Lower lobe of right lung (tissue), 2 donors: Measurements from ENCODE around the gene PITPNM3. TPM values are rescaled to one million over a fixed set of nuclear protein-coding genes. Genes with fewer than 3 reads are reported as not detected.

Source experiments
- ATAC-seq, 2 donors: fragments of 200-7000 bp; cut with Tn5 transposase; one replicate each; pipeline ENCODE4 v1.9.1; 2020 to 2022; ENCODE audit warnings: mild to moderate bottlenecking in 2 of 2, moderate library complexity in 2 of 2
- DNase-seq: peaks from one replicate; pipeline ENCODE4 v3.0.0-alpha.2; 2020
- H3K27ac ChIP-seq: fragments of 200-600 bp; one replicate; pipeline ENCODE4 v1.8.0; 2022
- H3K27me3 ChIP-seq: fragments of 200-600 bp; one replicate; pipeline ENCODE4 v1.8.0; 2022; ENCODE audit warnings: low read depth
- H3K36me3 ChIP-seq: fragments of 200-600 bp; one replicate; pipeline ENCODE4 v1.8.0; 2022; ENCODE audit warnings: mild to moderate bottlenecking
- H3K4me1 ChIP-seq: fragments of 200-600 bp; one replicate; pipeline ENCODE4 v1.8.0; 2022
- H3K4me3 ChIP-seq: fragments of 200-600 bp; one replicate; pipeline ENCODE4 v1.8.0; 2022; ENCODE audit warnings: mild to moderate bottlenecking
- H3K9me3 ChIP-seq: fragments of 200-600 bp; one replicate; pipeline ENCODE4 v1.8.0; 2022
- CTCF ChIP-seq: fragments of 200-600 bp; IDR thresholded peaks from one replicate; pipeline ENCODE4 v1.8.0; 2022; ENCODE audit warnings: antibody characterized with exemption, mild to moderate bottlenecking
- intact Hi-C: fragments of 100-400 bp; cut with DNase I; formaldehyde crosslinking; loops from one replicate; pipeline ENCODE4 v1.11.0; 2022
- total RNA-seq: library from RNA; stranded (reverse); fragmentation: NEBNext Ultra II Directional; extraction: Animal tissue kit (Norgen Biotek cat#: 25700); gene quantifications from one replicate; pipeline ENCODE4 v1.2.1, GENCODE V29; 2021
- donor health status: DM: no; HTN: yes; CAD: no; lungs with severe emphysema.

The PITPNM3 gene
- total RNA-seq, 1 donor from 2014 or later: 12.3 TPM

GRCh38 chr17:6545291-6545690 lies 11.1 kb downstream of the PITPNM3 start:
- H3K27ac ChIP-seq: no peak overlapping the region
- no peaks in the 10 kb centered on the region for H3K9me3 ChIP-seq
- H3K27me3 ChIP-seq: no peaks in the 10 kb centered on the region
- H3K36me3 ChIP-seq: no peaks in the 10 kb centered on the region
- no peak for ATAC-seq
- TF ChIP-seq CTCF: no peak
- H3K4me3 ChIP-seq: no peak overlapping the region
- peaks cover 14% of the 10 kb centered on the region for H3K4me1 ChIP-seq
- no peak for DNase-seq
- intact Hi-C loops: no loop called here

- ATAC-seq (no peak), DNase-seq (peak; percentile 17)
Observed at GRCh38 chr17:6544011-6544370, 12.4 kb downstream of the PITPNM3 start.

GRCh38 chr17:6543079-6544010 lies 13.0 kb downstream of the PITPNM3 start:
- TF ChIP-seq CTCF: no peak
- H3K4me3 ChIP-seq: no peak overlapping the region
- H3K27me3 ChIP-seq: no peaks in the 10 kb centered on the region
- H3K36me3 ChIP-seq: no peaks in the 10 kb centered on the region
- H3K9me3 ChIP-seq: peaks cover 4% of the 10 kb centered on the region
- intact Hi-C loops: no loop called here
- no peak overlapping the region for H3K27ac ChIP-seq
- H3K4me1 ChIP-seq: peaks cover 4% of the 10 kb centered on the region
- ATAC-seq (peak in 1 of 2 donors; percentile 17), DNase-seq (peak; percentile 19)

More at GRCh38 chr17:6544011-6544370, 12.4 kb downstream of the PITPNM3 start:
- Histone ChIP-seq H3K9me3 (peaks cover 4% of the 10 kb centered on the region), H3K36me3 (no peaks in the 10 kb centered on the region), H3K27ac (no peak overlapping the region), H3K4me1 (peaks cover 11% of the 10 kb centered on the region), H3K4me3 (no peak overlapping the region), H3K27me3 (no peaks in the 10 kb centered on the region)
- intact Hi-C loops: no loop called here
- no peak for TF ChIP-seq CTCF

- Histone ChIP-seq H3K36me3 (no peaks in the 10 kb centered on the region), H3K27ac (no peak overlapping the region), H3K27me3 (no peaks in the 10 kb centered on the region), H3K4me3 (no peak overlapping the region), H3K4me1 (no peaks in the 10 kb centered on the region), H3K9me3 (peaks cover 4% of the 10 kb centered on the region)
- ATAC-seq: no peak
- TF ChIP-seq CTCF: no peak
- no peak for DNase-seq
- intact Hi-C loops: no loop called here
Observed at GRCh38 chr17:6542577-6542976, 13.8 kb downstream of the PITPNM3 start.

GRCh38 chr17:6541886-6542285 lies 14.5 kb downstream of the PITPNM3 start:
- Histone ChIP-seq H3K36me3 (no peaks in the 10 kb centered on the region), H3K9me3 (peaks cover 4% of the 10 kb centered on the region), H3K4me1 (no peaks in the 10 kb centered on the region), H3K27ac (no peak overlapping the region), H3K4me3 (no peak overlapping the region), H3K27me3 (no peaks in the 10 kb centered on the region)
- ATAC-seq: no peak
- intact Hi-C loops: no loop called here
- no peak for TF ChIP-seq CTCF
- no peak for DNase-seq
